IMR-90 (cell line): ENCODE measurements around the gene COL23A1. TPM values are rescaled to one million over a fixed set of nuclear protein-coding genes. Genes with fewer than 3 reads are reported as not detected.

ENCODE experiments used
- ATAC-seq: fragments of 200-7000 bp; cut with Tn5 transposase; 2 replicates; pipeline ENCODE4 v1.9.1; 2020; ENCODE audit warnings: low read depth, mild to moderate bottlenecking, moderate library complexity
- BruUV-seq: library from RNA; stranded (reverse); fragments of 400-500 nt; replicated peaks from 2 replicates; lab custom pipeline; 2021; lab: Mats Ljungman, UMichigan
- CTCF ChIA-PET: fragments of 300-600 bp; formaldehyde crosslinking; extraction: SDS; loops from one replicate; lab custom pipeline; 2021; ENCODE audit warnings: antibody characterized with exemption; lab: Yijun Ruan, JAX
- POLR2A ChIA-PET: fragments of 300-600 bp; sonication (Branson Sonifier 250); formaldehyde crosslinking; loops from one replicate; lab custom pipeline; 2022; ENCODE audit warnings: antibody characterized with exemption; ENCODE audit not compliant: unreplicated experiment; lab: Charles Lee
- DNase-seq: peaks from one replicate; pipeline ENCODE4 v3.0.0; 2013
- H2AFZ ChIP-seq: replicated peaks from 2 replicates; pipeline ENCODE3; 2013; ENCODE audit warnings: low read length, mild to moderate bottlenecking; ENCODE audit not compliant: poor library complexity
- H2AK5ac ChIP-seq: 2 replicates; pipeline ENCODE4 v1.6.1; 2013; ENCODE audit warnings: low read depth, low read length, inconsistent platforms
- H2AK9ac ChIP-seq: replicated peaks from 2 replicates; pipeline ENCODE3; 2013; ENCODE audit warnings: mild to moderate bottlenecking, low read depth, low read length, moderate library complexity; ENCODE audit not compliant: poor library complexity
- H2BK120ac ChIP-seq: 2 replicates; pipeline ENCODE4 v1.6.1; 2013; ENCODE audit warnings: low read depth, low read length, inconsistent platforms
- H2BK15ac ChIP-seq: 3 replicates; pipeline ENCODE4 v1.6.1; 2013; ENCODE audit warnings: low read depth, low read length, inconsistent platforms
- H2BK20ac ChIP-seq: 2 replicates; pipeline ENCODE4 v1.6.1; 2013; ENCODE audit warnings: low read depth, mild to moderate bottlenecking, inconsistent platforms, low read length, moderate library complexity
- H2BK5ac ChIP-seq: 2 replicates; pipeline ENCODE4 v1.6.1; 2013; ENCODE audit warnings: mild to moderate bottlenecking, low read depth, low read length, inconsistent platforms; ENCODE audit not compliant: poor library complexity, severe bottlenecking
- H3K14ac ChIP-seq: replicated peaks from 2 replicates; pipeline ENCODE4 v1.6.1; 2013; ENCODE audit warnings: low read depth, low read length, inconsistent platforms
- H3K18ac ChIP-seq: 2 replicates; pipeline ENCODE4 v1.6.1; 2013; ENCODE audit warnings: low read depth, low read length, control low read depth
- H3K23ac ChIP-seq: 2 replicates; pipeline ENCODE4 v1.6.1; 2013; ENCODE audit warnings: low read depth, low read length, inconsistent platforms
- H3K27ac ChIP-seq: 2 replicates; pipeline ENCODE4 v1.5.1; 2013; ENCODE audit warnings: mild to moderate bottlenecking, control low read depth, low read length; ENCODE audit not compliant: insufficient read depth
- H3K27me3 ChIP-seq: 2 replicates; pipeline ENCODE4 v1.6.1; 2013; ENCODE audit warnings: low read length; ENCODE audit not compliant: control insufficient read depth, insufficient read depth
- H3K36me3 ChIP-seq: 2 replicates; pipeline ENCODE4 v1.6.1; 2013; ENCODE audit warnings: low read length, mixed read lengths; ENCODE audit not compliant: control insufficient read depth, insufficient read depth
- H3K4ac ChIP-seq: 2 replicates; pipeline ENCODE4 v1.6.1; 2013; ENCODE audit warnings: low read depth, low read length, inconsistent platforms
- H3K4me1 ChIP-seq: 2 replicates; pipeline ENCODE4 v1.6.1; 2013; ENCODE audit warnings: low read length, mixed read lengths; ENCODE audit not compliant: control insufficient read depth, insufficient read depth
- H3K4me2 ChIP-seq: 2 replicates; pipeline ENCODE4 v1.6.1; 2013; ENCODE audit warnings: low read depth, mild to moderate bottlenecking, control low read depth, low read length, moderate library complexity
- H3K4me3 ChIP-seq: 2 replicates; pipeline ENCODE4 v1.5.1; 2013; ENCODE audit warnings: low read depth, mild to moderate bottlenecking, control low read depth, low read length, moderate library complexity; ENCODE audit not compliant: insufficient read depth
- H3K56ac ChIP-seq: 2 replicates; pipeline ENCODE4 v1.6.1; 2013; ENCODE audit warnings: low read length, inconsistent platforms; ENCODE audit not compliant: insufficient read depth; ENCODE audit errors: extremely low read depth
- H3K79me1 ChIP-seq, 2 experiments: 2 replicates each; pipeline ENCODE4 v1.6.1; 2013; ENCODE audit warnings: low read length in 2 of 2, inconsistent platforms in 1 of 2, low read depth in 1 of 2
- H3K9ac ChIP-seq: 2 replicates; pipeline ENCODE4 v1.6.1; 2013; ENCODE audit warnings: low read depth, low read length, control low read depth
- H3K9me1 ChIP-seq: 2 replicates; pipeline ENCODE4 v1.6.1; 2013; ENCODE audit warnings: low read length, inconsistent platforms; ENCODE audit not compliant: insufficient read depth
- H3K9me3 ChIP-seq: 2 replicates; pipeline ENCODE4 v1.6.1; 2013; ENCODE audit warnings: low read length; ENCODE audit not compliant: control insufficient read depth, insufficient read depth
- H4K20me1 ChIP-seq: 2 replicates; pipeline ENCODE4 v1.6.1; 2013; ENCODE audit warnings: low read length, inconsistent platforms; ENCODE audit not compliant: insufficient read depth
- H4K5ac ChIP-seq: 2 replicates; pipeline ENCODE4 v1.6.1; 2013; ENCODE audit warnings: mild to moderate bottlenecking, low read depth, low read length, control low read depth
- H4K8ac ChIP-seq, 2 experiments: 2 replicates each; pipeline ENCODE4 v1.6.1; 2013; ENCODE audit warnings: low read depth in 2 of 2, low read length in 2 of 2, control low read depth in 1 of 2, inconsistent platforms in 1 of 2
- H4K91ac ChIP-seq: 2 replicates; pipeline ENCODE4 v1.6.1; 2013; ENCODE audit warnings: low read depth, low read length, inconsistent platforms; ENCODE audit not compliant: insufficient read depth
- MXI1 ChIP-seq: IDR thresholded peaks from 2 replicates; pipeline ENCODE4 v1.6.1; 2012; ENCODE audit warnings: low read depth, mild to moderate bottlenecking, low read length, moderate library complexity, borderline replicate concordance
- NFE2L2 ChIP-seq: fragments of 150-350 bp; IDR thresholded peaks from 2 replicates; pipeline ENCODE4 v1.6.1; 2016; ENCODE audit warnings: low read depth, mild to moderate bottlenecking, low read length
- POLR2A ChIP-seq: IDR thresholded peaks from 2 replicates; pipeline ENCODE4 v1.6.1; 2012; ENCODE audit warnings: mild to moderate bottlenecking, low read depth, low read length
- RFX5 ChIP-seq: IDR thresholded peaks from 2 replicates; pipeline ENCODE4 v1.8.0; 2012; ENCODE audit warnings: low read depth, mild to moderate bottlenecking, low read length, moderate library complexity
- USF2 ChIP-seq: fragments of 150-350 bp; IDR thresholded peaks from 2 replicates; pipeline ENCODE4 v1.6.1; 2017; ENCODE audit warnings: mild to moderate bottlenecking, antibody characterized with exemption, low read length, low read depth
- WGBS, 2 experiments: methylation state at CpG; one replicate each; pipeline versions ENCODE4 v1.1.5 to v1.1.7; 2013; ENCODE audit warnings: missing lambda C conversion rate in 2 of 2; ENCODE audit not compliant: insufficient read length in 1 of 2; ENCODE audit errors: extremely low coverage in 2 of 2; 5-methylcytosine and 5-hydroxymethylcytosine counted together
- dilution Hi-C: fragments of 300-500 bp; cut with HindIII; formaldehyde crosslinking; loops from one replicate; pipeline ENCODE4 v1.14.3; 2018; ENCODE audit warnings: low sequenced_read_pairs; ENCODE audit not compliant: unreplicated experiment
- in situ Hi-C: fragments of 300-500 bp; cut with MboI; formaldehyde crosslinking; loops from 3 replicates; pipeline ENCODE4 v1.14.3; 2019; ENCODE audit warnings: low sequenced_read_pairs, inconsistent platforms, mixed read lengths
- intact Hi-C: fragments of 100-400 bp; cut with micrococcal nuclease; formaldehyde crosslinking; loops from 2 replicates; pipeline ENCODE4 v1.10.0; 2022
- polyA plus RNA-seq, 3 experiments: library from polyadenylated mRNA; depleted of rRNA; stranded (reverse); fragments of >200 nt; gene quantifications; 2 replicates each; pipeline ENCODE4 v1.2.3, GENCODE V29; 2012; ENCODE audit warnings: low replicate concordance in 1 of 3
- total RNA-seq: library from RNA; depleted of rRNA; stranded (reverse); fragments of >200 nt; gene quantifications from 2 replicates; pipeline ENCODE4 v1.2.3, GENCODE V29; 2012

The COL23A1 gene
- total and polyA plus RNA-seq, 2 of the 4 experiments (the other 2 are of a cell fraction) = not detected

- H3K14ac ChIP-seq = no peak overlapping the region
- no peak overlapping the region for H3K56ac ChIP-seq
- TF ChIP-seq NFE2L2 = no peak
- no peak for TF ChIP-seq USF2
- TF ChIP-seq RFX5 = no peak
- TF ChIP-seq POLR2A = no peak
- TF ChIP-seq MXI1 = no peak
- ChIA-PET CTCF (no interaction called here), POLR2A (no interaction called here)
- H3K4me1 ChIP-seq = no peaks in the 10 kb centered on the region
- intact Hi-C loops = no loop called here
- H4K20me1 ChIP-seq = no peaks in the 10 kb centered on the region
- H3K27me3 ChIP-seq = no peaks in the 10 kb centered on the region
- WGBS, 2 experiments = 76% methylated on average over 4 of the region's 14 CpGs; no CpG with 5 or more reads in 1 of the 2 experiments
- no peak overlapping the region for H3K4me2 ChIP-seq
- no peak overlapping the region for H2BK120ac ChIP-seq
- H2BK15ac ChIP-seq = no peak overlapping the region
- no peak overlapping the region for H3K4ac ChIP-seq
- no peaks in the 10 kb centered on the region for H3K79me1 ChIP-seq
- ATAC-seq = no peak
- no peak overlapping the region for H2BK5ac ChIP-seq
- dilution Hi-C loops = no loop called here
- H3K18ac ChIP-seq = no peak overlapping the region
- no peak overlapping the region for H4K5ac ChIP-seq
- no peaks in the 10 kb centered on the region for H3K36me3 ChIP-seq
- no peak overlapping the region for H2AK9ac ChIP-seq
- no peak overlapping the region for H2AK5ac ChIP-seq
- in situ Hi-C loops = no loop called here
- no peak overlapping the region for H3K9ac ChIP-seq
- DNase-seq = no peak
- no peak overlapping the region for H4K91ac ChIP-seq
- no peak overlapping the region for H4K8ac ChIP-seq
- no TSS peak for BruUV-seq
- no peak overlapping the region for H3K23ac ChIP-seq
- H3K4me3 ChIP-seq = no peak overlapping the region
- no peak overlapping the region for H2BK20ac ChIP-seq
- H3K9me1 ChIP-seq = no peaks in the 10 kb centered on the region
- no peak overlapping the region for H2AFZ ChIP-seq
- H3K9me3 ChIP-seq = peaks cover 41% of the 10 kb centered on the region
- H3K27ac ChIP-seq = no peak overlapping the region
Observed at GRCh38 chr5:178516504-178517235, 73.5 kb downstream of the COL23A1 start.
